DOHH2 (cell line): ENCODE measurements around the gene NXPH3.

Experiments used
- EZH2phosphoT487 ChIP-seq: fragments of 200-600 bp; sonication (generic); IDR thresholded peaks from 2 replicates; pipeline ENCODE4 v1.6.1; 2017; ENCODE audit warnings: borderline replicate concordance, mild to moderate bottlenecking, antibody characterized with exemption, low read length, moderate library complexity, mixed read lengths
- TF ChIP-seq, protein P1 (sequence below): fragments of 200-600 bp; sonication (generic); IDR thresholded peaks from one replicate; pipeline ENCODE4 v1.5.1; 2014; ENCODE audit warnings: antibody characterized with exemption, mild to moderate bottlenecking, low read depth, low read length; ENCODE audit not compliant: poor library complexity, severe bottlenecking

DNA sequence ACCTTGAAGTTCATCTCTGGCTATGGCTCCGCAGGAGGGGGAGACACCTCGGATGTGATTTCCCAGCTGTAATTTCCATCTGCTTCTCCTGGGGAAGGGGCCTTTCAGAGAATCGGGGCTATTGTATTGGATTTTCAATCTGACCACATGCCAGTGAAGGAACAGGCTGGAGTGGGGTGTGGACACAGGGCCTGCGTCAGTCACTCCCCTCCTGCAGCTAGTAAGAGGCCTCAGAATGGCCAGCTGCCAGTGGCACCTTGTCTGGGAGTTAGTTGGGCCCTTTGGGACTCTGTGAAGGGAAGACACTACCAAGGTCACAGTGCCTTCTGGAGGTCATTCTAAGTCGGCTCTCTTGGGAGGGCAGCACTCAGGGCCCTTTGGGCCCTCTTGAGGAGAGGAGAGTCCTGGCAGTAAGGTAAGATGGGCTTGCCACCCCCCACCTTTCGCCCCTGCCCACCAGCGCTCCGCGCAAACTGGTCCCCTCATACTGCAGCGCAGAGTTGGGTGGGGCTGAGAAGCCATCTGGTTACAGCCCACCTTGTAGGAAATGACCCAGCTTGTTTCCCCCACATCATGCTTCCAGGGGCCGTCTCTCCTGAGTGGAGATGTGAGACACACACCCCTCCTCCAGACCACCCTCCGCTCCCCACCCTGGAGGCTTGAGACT, 5.4 kb downstream of the NXPH3 start:
- TF ChIP-seq EZH2phosphoT487: no peak
- TF ChIP-seq, protein P1, sequence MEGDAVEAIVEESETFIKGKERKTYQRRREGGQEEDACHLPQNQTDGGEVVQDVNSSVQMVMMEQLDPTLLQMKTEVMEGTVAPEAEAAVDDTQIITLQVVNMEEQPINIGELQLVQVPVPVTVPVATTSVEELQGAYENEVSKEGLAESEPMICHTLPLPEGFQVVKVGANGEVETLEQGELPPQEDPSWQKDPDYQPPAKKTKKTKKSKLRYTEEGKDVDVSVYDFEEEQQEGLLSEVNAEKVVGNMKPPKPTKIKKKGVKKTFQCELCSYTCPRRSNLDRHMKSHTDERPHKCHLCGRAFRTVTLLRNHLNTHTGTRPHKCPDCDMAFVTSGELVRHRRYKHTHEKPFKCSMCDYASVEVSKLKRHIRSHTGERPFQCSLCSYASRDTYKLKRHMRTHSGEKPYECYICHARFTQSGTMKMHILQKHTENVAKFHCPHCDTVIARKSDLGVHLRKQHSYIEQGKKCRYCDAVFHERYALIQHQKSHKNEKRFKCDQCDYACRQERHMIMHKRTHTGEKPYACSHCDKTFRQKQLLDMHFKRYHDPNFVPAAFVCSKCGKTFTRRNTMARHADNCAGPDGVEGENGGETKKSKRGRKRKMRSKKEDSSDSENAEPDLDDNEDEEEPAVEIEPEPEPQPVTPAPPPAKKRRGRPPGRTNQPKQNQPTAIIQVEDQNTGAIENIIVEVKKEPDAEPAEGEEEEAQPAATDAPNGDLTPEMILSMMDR: no peak
